Activated naive CD8-positive, alpha-beta T cell treated with anti-CD3 and anti-CD28 coated beads, Interleukin-2, amount 50 U/mL, for 16 hours (primary cell): ENCODE data around the gene UBE2L6.

Experiments
- DNase-seq: peaks from one replicate; pipeline ENCODE4 v3.0.0-alpha.2; 2020; ENCODE audit warnings: low read depth, low spot score

The UBE2L6 gene

GRCh38 chr11:57567515-57568329 lies at the start of gene UBE2L6:
UBE2L6 (minus strand) TSS chr11:57567672; CDS start chr11:57567611, 61 bp downstream.
- peak; percentile 83 for DNase-seq

GRCh38 chr11:57616595-57616994 lies 49.1 kb upstream of the UBE2L6 start:
- DNase-seq, result no peak

GRCh38 chr11:57615308-57615707 lies 47.8 kb upstream of the UBE2L6 start:
- no peak for DNase-seq

GRCh38 chr11:57614234-57614772 lies 46.8 kb upstream of the UBE2L6 start:
- DNase-seq, result no peak

GRCh38 chr11:57610170-57610569 lies 42.7 kb upstream of the UBE2L6 start:
- DNase-seq, result no peak

- DNase-seq, result no peak
Measured at GRCh38 chr11:57605028-57605420, 37.6 kb upstream of the UBE2L6 start.

GRCh38 chr11:57604296-57605027 lies 37.0 kb upstream of the UBE2L6 start:
- no peak for DNase-seq

GRCh38 chr11:57601297-57601696 lies 33.8 kb upstream of the UBE2L6 start:
- DNase-seq, result no peak

- DNase-seq, result no peak
Measured at GRCh38 chr11:57599381-57599780, 31.9 kb upstream of the UBE2L6 start.

- no peak for DNase-seq
Measured at GRCh38 chr11:57598831-57599155, 31.3 kb upstream of the UBE2L6 start.

- no peak for DNase-seq
Measured at GRCh38 chr11:57597916-57598830, 30.7 kb upstream of the UBE2L6 start.

GRCh38 chr11:57597461-57597915 lies 30.0 kb upstream of the UBE2L6 start, which contains the start of gene SERPING1:
SERPING1 (plus strand) TSS chr11:57597685; CDS start chr11:57598271, 586 bp downstream.
- DNase-seq, result no peak

GRCh38 chr11:57596266-57596885 lies 28.9 kb upstream of the UBE2L6 start:
- DNase-seq, result no peak

- no peak for DNase-seq
Measured at GRCh38 chr11:57588046-57588710, 20.7 kb upstream of the UBE2L6 start.

GRCh38 chr11:57586711-57587245 lies 19.3 kb upstream of the UBE2L6 start:
- no peak for DNase-seq

- DNase-seq, result no peak
Measured at GRCh38 chr11:57585301-57585700, 17.8 kb upstream of the UBE2L6 start.

GRCh38 chr11:57584341-57584740 lies 16.9 kb upstream of the UBE2L6 start:
- no peak for DNase-seq

GRCh38 chr11:57574061-57574460 lies 6.6 kb upstream of the UBE2L6 start:
- no peak for DNase-seq

- no peak for DNase-seq
Measured at GRCh38 chr11:57571606-57572005, 4.1 kb upstream of the UBE2L6 start.

- no peak for DNase-seq
Measured at GRCh38 chr11:57568330-57568766, 876 bp upstream of the UBE2L6 start.
